HG02970 (cell line): ENCODE measurements around the gene HAP1.
"Not testable (repeated sequence)": the region's sequence is repeated elsewhere in the genome, so short reads cannot be mapped to it uniquely, and the experiment has no call there.

Source experiments
- ATAC-seq: cut with Tn5 transposase; IDR thresholded peaks from one replicate; pipeline ENCODE4 v1.9.1; 2021; ENCODE audit warnings: mild to moderate bottlenecking, moderate library complexity, moderate number of reproducible peaks; ENCODE audit not compliant: unreplicated experiment, low FRiP score

Gene HAP1

GRCh38 chr17:41692722-41693521, 41.5 kb downstream of the HAP1 start:
- ATAC-seq = no peak

GRCh38 chr17:41691031-41691777, 43.2 kb downstream of the HAP1 start:
- ATAC-seq = no peak

GRCh38 chr17:41690497-41690896, 43.9 kb downstream of the HAP1 start:
- no peak for ATAC-seq

- no peak for ATAC-seq
Measured at GRCh38 chr17:41689497-41690299, 44.7 kb downstream of the HAP1 start.

GRCh38 chr17:41688641-41689496, 45.6 kb downstream of the HAP1 start, which contains the start of gene EIF1:
Gene EIF1 (plus strand): TSS chr17:41688885. CDS start chr17:41689039, 154 bp downstream.
- peak; percentile 82 for ATAC-seq

GRCh38 chr17:41687828-41688640, 46.4 kb downstream of the HAP1 start:
- ATAC-seq = no peak

GRCh38 chr17:41686281-41686680, 48.2 kb downstream of the HAP1 start:
- no peak for ATAC-seq

GRCh38 chr17:41685753-41686152, 48.7 kb downstream of the HAP1 start:
- not testable (repeated sequence) for ATAC-seq

- ATAC-seq = no peak
Measured at GRCh38 chr17:41684035-41684434, 50.4 kb downstream of the HAP1 start.

GRCh38 chr17:41683441-41684007, 50.9 kb downstream of the HAP1 start:
- ATAC-seq = no peak

- ATAC-seq = no peak
Measured at GRCh38 chr17:41682631-41683030, 51.8 kb downstream of the HAP1 start.

- no peak for ATAC-seq
Measured at GRCh38 chr17:41681776-41682175, 52.7 kb downstream of the HAP1 start.

- no peak for ATAC-seq
Measured at GRCh38 chr17:41680426-41681040, 53.9 kb downstream of the HAP1 start.

GRCh38 chr17:41679740-41680425, 54.6 kb downstream of the HAP1 start:
- ATAC-seq = no peak

GRCh38 chr17:41678907-41679739, 55.3 kb downstream of the HAP1 start:
- ATAC-seq = no peak

- ATAC-seq = no peak
Measured at GRCh38 chr17:41678411-41678906, 56.0 kb downstream of the HAP1 start.

GRCh38 chr17:41676058-41676419, 58.4 kb downstream of the HAP1 start:
- peak; percentile 4 for ATAC-seq
